ENCODE results near the gene TLR7. TPM values are rescaled to one million over a fixed set of nuclear protein-coding genes. Genes with fewer than 3 reads are reported as not detected.

TLR7 gene
- total RNA-seq, 1 donor from 2014 or later: not detected

GRCh38 chrX:12921886-12922598, 55.2 kb downstream of the TLR7 start:
- TF ChIP-seq CTCF (IDR thresholded peaks at IDR 0.05; ENCODE audit: insufficient read depth, low read depth, low read length): no peak
- TF ChIP-seq EZH2 (IDR thresholded peaks at IDR 0.05; ENCODE audit: insufficient read depth, low read length): no peak
- Histone ChIP-seq H3K4me2 (ENCODE audit: low read length) (no peak overlapping the region), H3K79me2 (ENCODE audit: insufficient read depth, low read length) (no peaks in the 10 kb centered on the region), H3K4me3 (ENCODE audit: insufficient read depth, low read depth, low read length) (no peak overlapping the region), H3K27ac (ENCODE audit: low read depth, low read length) (no peak overlapping the region), H3K36me3 (ENCODE audit: insufficient read depth, low read length) (no peaks in the 10 kb centered on the region), H3K27me3 (ENCODE audit: insufficient read depth, low read length) (no peaks in the 10 kb centered on the region), H3K9ac (ENCODE audit: low read length) (no peak overlapping the region), H4K20me1 (ENCODE audit: insufficient read depth, low read length) (no peaks in the 10 kb centered on the region), H3K9me3 (ENCODE audit: insufficient read depth, low read depth, low read length) (no peaks in the 10 kb centered on the region), H3K4me1 (ENCODE audit: insufficient read depth, low read length) (no peaks in the 10 kb centered on the region), H2AFZ (ENCODE audit: low read depth, low read length) (no peak overlapping the region)
- Mint-ChIP-seq H3K4me3 (ENCODE audit: unreplicated experiment) (no peak overlapping the region), H3K27ac (ENCODE audit: unreplicated experiment) (no peak overlapping the region), H3K27me3 (ENCODE audit: low read depth, unreplicated experiment) (peaks cover 2% of the 10 kb centered on the region), H3K36me3 (ENCODE audit: low read depth, unreplicated experiment) (no peaks in the 10 kb centered on the region), H3K4me1 (ENCODE audit: low read depth, unreplicated experiment) (no peaks in the 10 kb centered on the region), H3K9me3 (ENCODE audit: unreplicated experiment) (peaks cover 3% of the 10 kb centered on the region)
- DNase-seq (ENCODE audit: low read depth) (no peak), FAIRE-seq (peak; percentile 70)

- no peaks in the 10 kb centered on the region for H3K4me1 Mint-ChIP-seq (ENCODE audit: low read depth, unreplicated experiment)
- Histone ChIP-seq H4K20me1 (ENCODE audit: insufficient read depth, low read length) (no peaks in the 10 kb centered on the region), H3K9ac (ENCODE audit: low read length) (no peak overlapping the region), H3K4me3 (ENCODE audit: insufficient read depth, low read depth, low read length) (no peak overlapping the region), H3K4me2 (ENCODE audit: low read length) (no peak overlapping the region), H3K27me3 (ENCODE audit: insufficient read depth, low read length) (no peaks in the 10 kb centered on the region), H2AFZ (ENCODE audit: low read depth, low read length) (no peak overlapping the region), H3K36me3 (ENCODE audit: insufficient read depth, low read length) (no peaks in the 10 kb centered on the region), H3K27ac (ENCODE audit: low read depth, low read length) (no peak overlapping the region), H3K4me1 (ENCODE audit: insufficient read depth, low read length) (no peaks in the 10 kb centered on the region), H3K79me2 (ENCODE audit: insufficient read depth, low read length) (no peaks in the 10 kb centered on the region), H3K9me3 (ENCODE audit: insufficient read depth, low read depth, low read length) (no peaks in the 10 kb centered on the region)
- peaks cover 3% of the 10 kb centered on the region for H3K9me3 Mint-ChIP-seq (ENCODE audit: unreplicated experiment)
- no peaks in the 10 kb centered on the region for H3K36me3 Mint-ChIP-seq (ENCODE audit: low read depth, unreplicated experiment)
- TF ChIP-seq EZH2 (IDR thresholded peaks at IDR 0.05; ENCODE audit: insufficient read depth, low read length) (no peak), CTCF (IDR thresholded peaks at IDR 0.05; ENCODE audit: insufficient read depth, low read depth, low read length) (no peak)
- H3K27ac Mint-ChIP-seq (ENCODE audit: unreplicated experiment): no peak overlapping the region
- H3K27me3 Mint-ChIP-seq (ENCODE audit: low read depth, unreplicated experiment): peaks cover 2% of the 10 kb centered on the region
- FAIRE-seq (peak; percentile 97), DNase-seq (ENCODE audit: low read depth) (no peak)
- no peak overlapping the region for H3K4me3 Mint-ChIP-seq (ENCODE audit: unreplicated experiment)
Measured at GRCh38 chrX:12922599-12922919, 55.7 kb downstream of the TLR7 start.

GRCh38 chrX:12929701-12930100, 62.8 kb downstream of the TLR7 start:
- Mint-ChIP-seq H3K27me3 (ENCODE audit: low read depth, unreplicated experiment) (no peaks in the 10 kb centered on the region), H3K4me1 (ENCODE audit: low read depth, unreplicated experiment) (peaks cover 5% of the 10 kb centered on the region), H3K36me3 (ENCODE audit: low read depth, unreplicated experiment) (no peaks in the 10 kb centered on the region), H3K4me3 (ENCODE audit: unreplicated experiment) (no peak overlapping the region), H3K9me3 (ENCODE audit: unreplicated experiment) (no peaks in the 10 kb centered on the region), H3K27ac (ENCODE audit: unreplicated experiment) (peak overlapping the region; percentile 10)
- H3K9ac ChIP-seq (ENCODE audit: low read length): no peak overlapping the region
- H2AFZ ChIP-seq (ENCODE audit: low read depth, low read length): no peak overlapping the region
- H4K20me1 ChIP-seq (ENCODE audit: insufficient read depth, low read length): no peaks in the 10 kb centered on the region
- no peaks in the 10 kb centered on the region for H3K9me3 ChIP-seq (ENCODE audit: insufficient read depth, low read depth, low read length)
- H3K27me3 ChIP-seq (ENCODE audit: insufficient read depth, low read length): no peaks in the 10 kb centered on the region
- no peak overlapping the region for H3K4me2 ChIP-seq (ENCODE audit: low read length)
- no peak for TF ChIP-seq CTCF (IDR thresholded peaks at IDR 0.05; ENCODE audit: insufficient read depth, low read depth, low read length)
- TF ChIP-seq EZH2 (IDR thresholded peaks at IDR 0.05; ENCODE audit: insufficient read depth, low read length): no peak
- DNase-seq (ENCODE audit: low read depth) (no peak), FAIRE-seq (no peak)
- H3K79me2 ChIP-seq (ENCODE audit: insufficient read depth, low read length): no peaks in the 10 kb centered on the region
- no peak overlapping the region for H3K4me3 ChIP-seq (ENCODE audit: insufficient read depth, low read depth, low read length)
- no peaks in the 10 kb centered on the region for H3K36me3 ChIP-seq (ENCODE audit: insufficient read depth, low read length)
- H3K27ac ChIP-seq (ENCODE audit: low read depth, low read length): no peak overlapping the region
- no peaks in the 10 kb centered on the region for H3K4me1 ChIP-seq (ENCODE audit: insufficient read depth, low read length)
